Hematopoietic multipotent progenitor cell treated with erythropoietin and hydrocortisone succinate and interleukin-3 and kit ligand, for 15 days (in vitro differentiated cells): ENCODE data around the gene REXO5.

Experiments used
- DNase-seq: peaks from one replicate; pipeline ENCODE4 v3.0.0-alpha.2; 2015; ENCODE audit warnings: low spot score

Gene REXO5

GRCh38 chr16:20871941-20872815 lies 65.9 kb downstream of the REXO5 start:
- DNase-seq: no peak

- no peak for DNase-seq
Observed at GRCh38 chr16:20873331-20873730, 67.0 kb downstream of the REXO5 start.

- no peak for DNase-seq
Observed at GRCh38 chr16:20874088-20874581, 67.8 kb downstream of the REXO5 start.

GRCh38 chr16:20875355-20875650 lies 69.0 kb downstream of the REXO5 start:
- DNase-seq: no peak

GRCh38 chr16:20878682-20879147 lies 72.4 kb downstream of the REXO5 start:
- DNase-seq: no peak

- no peak for DNase-seq
Observed at GRCh38 chr16:20879175-20880040, 73.1 kb downstream of the REXO5 start.

- DNase-seq: no peak
Observed at GRCh38 chr16:20880867-20881502, 74.7 kb downstream of the REXO5 start.

GRCh38 chr16:20881503-20881878 lies 75.2 kb downstream of the REXO5 start:
- DNase-seq: no peak

- no peak for DNase-seq
Observed at GRCh38 chr16:20883554-20884239, 77.4 kb downstream of the REXO5 start.

- no peak for DNase-seq
Observed at GRCh38 chr16:20884240-20884556, 77.9 kb downstream of the REXO5 start.

GRCh38 chr16:20886320-20886719 lies 80.0 kb downstream of the REXO5 start:
- no peak for DNase-seq

GRCh38 chr16:20887207-20887606 lies 80.9 kb downstream of the REXO5 start:
- DNase-seq: no peak

GRCh38 chr16:20889625-20890275 lies 83.4 kb downstream of the REXO5 start:
- DNase-seq: no peak

GRCh38 chr16:20894388-20894787 lies 88.1 kb downstream of the REXO5 start:
- DNase-seq: no peak

GRCh38 chr16:20897253-20897897 lies 91.0 kb downstream of the REXO5 start:
- no peak for DNase-seq

- DNase-seq: no peak
Observed at GRCh38 chr16:20897922-20898321, 91.6 kb downstream of the REXO5 start.

GRCh38 chr16:20899071-20899470 lies 92.7 kb downstream of the REXO5 start:
- DNase-seq: no peak
